K562 (cell line): Measurements from ENCODE around the gene SRC. TPM values are rescaled to one million over a fixed set of nuclear protein-coding genes. Genes with fewer than 3 reads are reported as not detected.

ENCODE experiments used
- ATAC-seq: fragments of 200-7000 bp; cut with Tn5 transposase; 3 replicates; pipeline ENCODE4 v1.9.1; 2020; ENCODE audit warnings: moderate library complexity
- BruUV-seq: library from RNA; stranded (reverse); fragments of 400-500 nt; replicated peaks from 2 replicates; lab custom pipeline; 2021; lab: Mats Ljungman, UMichigan
- CTCF ChIA-PET: fragments of 300-600 bp; formaldehyde crosslinking; extraction: SDS; loops from one replicate; lab custom pipeline; 2021; ENCODE audit warnings: low intra/inter-chr PET ratio; lab: Yijun Ruan, JAX
- POLR2A ChIA-PET: fragments of 300-600, 350-650 bp; sonication (Branson Sonifier 250); formaldehyde crosslinking; extraction: SDS; loops from one replicate; lab custom pipeline; 2021; ENCODE audit warnings: antibody characterized with exemption, inconsistent platforms; lab: Yijun Ruan, JAX
- DNase-seq, 4 experiments: peaks; one replicate each; pipeline versions ENCODE4 v3.0.0 to v3.0.0-alpha.2; 2011 to 2018; ENCODE audit warnings: low spot score in 3 of 4, mixed read lengths in 3 of 4; ENCODE audit errors: extremely low read depth in 1 of 4
- FAIRE-seq: peaks from 2 replicates; lab custom pipeline; 2011; peaks lifted over from hg19 to GRCh38; lab: Jason Lieb, UNC
- H2AFZ ChIP-seq: 2 replicates; pipeline ENCODE4 v1.6.0; 2011; ENCODE audit warnings: low read depth, low read length, control low read depth, inconsistent platforms
- H3K27ac ChIP-seq: fragments of 200-600 bp; 3 replicates; pipeline ENCODE4 v1.8.0; 2011; ENCODE audit warnings: low read depth, mild to moderate bottlenecking, control low read depth, inconsistent platforms, low read length, moderate library complexity, mixed read lengths; ENCODE audit errors: extremely low read depth
- H3K27me3 ChIP-seq, 2 experiments: fragments of 300-600 bp in 1 of 2; 2 replicates in 1 of 2; 3 replicates in 1 of 2; pipeline versions ENCODE4 v1.6.0 to v1.8.0; 2011; ENCODE audit warnings: inconsistent platforms in 2 of 2, low read length in 2 of 2, mild to moderate bottlenecking in 1 of 2, mixed read lengths in 1 of 2, moderate library complexity in 1 of 2; ENCODE audit not compliant: control insufficient read depth in 2 of 2, insufficient read depth in 2 of 2
- H3K36me3 ChIP-seq: fragments of 300-600 bp; 3 replicates; pipeline ENCODE4 v1.8.0; 2011; ENCODE audit warnings: mild to moderate bottlenecking, low read length, inconsistent platforms; ENCODE audit not compliant: control insufficient read depth, insufficient read depth
- H3K4me1 ChIP-seq, 2 experiments: fragments of 200-600 bp in 1 of 2; replicated peaks in 1 of 2; 2 replicates in 1 of 2; 3 replicates in 1 of 2; pipeline versions ENCODE4 v1.5.1 to v1.8.0; 2011; ENCODE audit warnings: inconsistent platforms in 2 of 2, low read length in 2 of 2, mild to moderate bottlenecking in 1 of 2, mixed read lengths in 1 of 2, moderate library complexity in 1 of 2; ENCODE audit not compliant: control insufficient read depth in 2 of 2, insufficient read depth in 2 of 2
- H3K4me2 ChIP-seq: 2 replicates; pipeline ENCODE4 v1.6.1; 2011; ENCODE audit warnings: low read length, control low read depth, inconsistent platforms, mixed read lengths; ENCODE audit not compliant: insufficient read depth
- H3K4me3 ChIP-seq: fragments of 200-600 bp; sonication (generic), shearing (Covaris generic); 2 replicates; pipeline ENCODE4 v1.5.1; 2016; ENCODE audit warnings: control low read depth, inconsistent platforms
- H3K79me2 ChIP-seq: fragments of 200-600 bp; 3 replicates; pipeline ENCODE4 v1.8.0; 2011; ENCODE audit warnings: low read length, inconsistent platforms; ENCODE audit not compliant: control insufficient read depth, insufficient read depth
- H3K9ac ChIP-seq, 2 experiments: 2 replicates each; pipeline versions ENCODE4 v1.6.0 to v1.6.1; 2011; ENCODE audit warnings: low read depth in 2 of 2, low read length in 2 of 2, control low read depth in 1 of 2, inconsistent platforms in 1 of 2, mild to moderate bottlenecking in 1 of 2, mixed read lengths in 1 of 2; ENCODE audit not compliant: insufficient read depth in 1 of 2
- H3K9me1 ChIP-seq: one replicate; pipeline ENCODE4 v1.6.0; 2011; ENCODE audit warnings: inconsistent platforms, mild to moderate bottlenecking, low read length, moderate library complexity; ENCODE audit not compliant: control insufficient read depth, insufficient read depth
- H3K9me3 ChIP-seq: replicated peaks from 2 replicates; pipeline ENCODE4 v1.5.1; 2011; ENCODE audit warnings: low read depth, low read length, inconsistent platforms; ENCODE audit not compliant: control insufficient read depth, insufficient read depth
- H4K20me1 ChIP-seq: replicated peaks from 2 replicates; pipeline ENCODE4 v1.6.1; 2011; ENCODE audit warnings: low read length, inconsistent platforms, mixed read lengths; ENCODE audit not compliant: control insufficient read depth, insufficient read depth
- ARID2 ChIP-seq: fragments of 450-650 bp; IDR thresholded peaks from 2 replicates; pipeline ENCODE4 v1.6.1; 2017; ENCODE audit warnings: antibody characterized with exemption, mild to moderate bottlenecking
- DNMT1 ChIP-seq: fragments of 450-650 bp; IDR thresholded peaks from 2 replicates; pipeline ENCODE4 v1.6.1; 2016; ENCODE audit warnings: antibody characterized with exemption, mild to moderate bottlenecking
- HLTF ChIP-seq: fragments of 450-650 bp; IDR thresholded peaks from 2 replicates; pipeline ENCODE4 v1.6.1; 2016
- RCOR1 ChIP-seq, 2 experiments: IDR thresholded peaks; 2 replicates each; pipeline ENCODE4 v1.6.1; 2012; ENCODE audit warnings: low read depth in 2 of 2, low read length in 2 of 2, borderline replicate concordance in 1 of 2, improper control_type of control experiment in 1 of 2
- ZNF175 ChIP-seq: fragments of 200-800 bp; sonication (Bioruptor generic); IDR thresholded peaks from 2 replicates; pipeline ENCODE4 v1.6.1; 2016; ENCODE audit warnings: low read depth, mild to moderate bottlenecking, missing genetic modification characterization, missing compliant biosample characterization
- ZNF76 ChIP-seq: fragments of 250-450 bp; sonication (Bioruptor Pico); IDR thresholded peaks from 2 replicates; pipeline ENCODE4 v1.4.0; 2020; ENCODE audit warnings: mild to moderate bottlenecking, moderate library complexity, borderline replicate concordance
- whole genome bisulfite sequencing: fragments of 100-300 bp; shearing (Covaris generic); methylation state at CpG from one replicate; pipeline ENCODE4 v1.1.6; 2016; ENCODE audit warnings: low coverage, mixed read lengths; ENCODE audit not compliant: insufficient coverage; ENCODE audit errors: missing lambda C conversion rate; 5-methylcytosine and 5-hydroxymethylcytosine counted together
- in situ Hi-C: fragments of 300-500 bp; cut with MboI; formaldehyde crosslinking; loops from 4 replicates; pipeline ENCODE4 v1.15.0; 2018; ENCODE audit warnings: inconsistent platforms, mixed read lengths
- intact Hi-C: fragments of 100-400 bp; cut with micrococcal nuclease; formaldehyde crosslinking; loops from 2 replicates; pipeline ENCODE4 v1.14.2; 2022
- polyA plus RNA-seq, 8 experiments: library from polyadenylated mRNA; depleted of rRNA in 4 of 8; stranded (reverse) in 5 of 8; unstranded in 3 of 8; fragments of >200 nt; fragmentation: Nextera tagmentation in 2 of 8; fragmentation: Illumina TruSeq in 1 of 8; extraction: Ambion mirVana in 2 of 8; extraction: Trizol in 1 of 8; gene quantifications; 2 replicates each; pipeline versions ENCODE4 v1.2.1 to v1.2.3, GENCODE V29; 2011 to 2014; ENCODE audit warnings: inconsistent platforms in 1 of 8, missing spikeins in 1 of 8
- total RNA-seq, 7 experiments: library from RNA; depleted of rRNA in 6 of 7; stranded (reverse); fragments of >200 nt in 6 of 7; fragmentation: Illumina TruSeq in 2 of 7; extraction: Trizol in 2 of 7; gene quantifications; 2 replicates each; pipeline versions ENCODE4 v1.2.1 to v1.2.3, GENCODE V29; 2011 to 2021; ENCODE audit warnings: low replicate concordance in 1 of 7
- TF ChIP-seq, protein P1 (sequence below): fragments of 250-450 bp; sonication (Bioruptor Pico); IDR thresholded peaks from 2 replicates; pipeline ENCODE4 v1.8.0; 2021; ENCODE audit warnings: mild to moderate bottlenecking, moderate library complexity

Gene SRC
- total and polyA plus RNA-seq, 9 of the 15 experiments (the other 6 are each of a cell fraction or from before 2014, with no cell fraction given), result 0.06 to 8.5 (median 3.1) TPM

DNA sequence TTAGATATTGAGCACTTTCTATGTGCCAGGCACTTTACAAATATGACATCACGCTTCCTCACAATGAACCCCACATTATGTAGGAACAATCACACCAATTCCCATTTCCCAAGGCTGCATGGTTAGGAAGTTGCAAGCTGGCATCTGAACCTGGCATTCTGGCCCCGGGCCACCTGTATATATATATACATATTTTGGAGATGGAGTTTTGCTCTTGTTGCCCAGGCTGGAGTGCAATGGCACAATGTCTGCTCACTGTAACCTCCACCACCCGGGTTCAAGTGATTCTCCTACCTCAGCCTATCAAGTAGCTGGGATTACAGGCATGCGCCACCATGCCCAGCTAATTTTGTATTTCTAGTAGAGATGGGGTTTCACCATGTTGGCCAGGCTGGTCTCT lies 30.4 kb downstream of the SRC start:
- 96% methylated on average over 4 of the region's 4 CpGs for WGBS
- Histone ChIP-seq H2AFZ (no peak overlapping the region), H3K4me1 (peaks cover 23 to 28% of the 10 kb centered on the region in 2 experiments), H3K9me3 (0 out of 2 replicates have a peak, but pooled peaks cover 2% of the 10 kb centered on the region), H3K4me2 (no peak overlapping the region), H3K9ac (no peak overlapping the region), H4K20me1 (no peaks in the 10 kb centered on the region), H3K9me1 (no peaks in the 10 kb centered on the region), H3K27ac (no peak overlapping the region), H3K79me2 (no peaks in the 10 kb centered on the region), H3K27me3 (no peaks in the 10 kb centered on the region), H3K4me3 (no peak overlapping the region), H3K36me3 (no peaks in the 10 kb centered on the region)
- TF ChIP-seq DNMT1 (no peak), ZNF76 (CRISPR knock-in tag) (no peak), RCOR1 (IDR thresholded peaks at IDR 0.05; ENCODE audit: borderline replicate concordance in 1 of 2, low read depth in 2 of 2, low read length in 2 of 2) (no peak), ARID2 (no peak), HLTF (no peak), ZNF175 (no peak)
- TF ChIP-seq, protein P1, sequence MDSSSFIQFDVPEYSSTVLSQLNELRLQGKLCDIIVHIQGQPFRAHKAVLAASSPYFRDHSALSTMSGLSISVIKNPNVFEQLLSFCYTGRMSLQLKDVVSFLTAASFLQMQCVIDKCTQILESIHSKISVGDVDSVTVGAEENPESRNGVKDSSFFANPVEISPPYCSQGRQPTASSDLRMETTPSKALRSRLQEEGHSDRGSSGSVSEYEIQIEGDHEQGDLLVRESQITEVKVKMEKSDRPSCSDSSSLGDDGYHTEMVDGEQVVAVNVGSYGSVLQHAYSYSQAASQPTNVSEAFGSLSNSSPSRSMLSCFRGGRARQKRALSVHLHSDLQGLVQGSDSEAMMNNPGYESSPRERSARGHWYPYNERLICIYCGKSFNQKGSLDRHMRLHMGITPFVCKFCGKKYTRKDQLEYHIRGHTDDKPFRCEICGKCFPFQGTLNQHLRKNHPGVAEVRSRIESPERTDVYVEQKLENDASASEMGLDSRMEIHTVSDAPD (CRISPR knock-in tag), result no peak
- intact Hi-C loops, result no loop called here
- CTCF ChIA-PET, result no interaction called here
- ATAC-seq (no peak), FAIRE-seq (no peak), DNase-seq (no peak)
- in situ Hi-C loops, result no loop called here
- no TSS peak for BruUV-seq
- POLR2A ChIA-PET, result no interaction called here
